Dedifferentiated amniotic fluid mesenchymal stem cell (primary cell): ENCODE data around the gene NXT1.
A peak's percentile ranks its signal among the peaks of the same experiment; 100 is the strongest.

Experiments used
- DNase-seq: peaks from one replicate; pipeline ENCODE4 v3.0.0-alpha.2; 2016; ENCODE audit errors: extremely low spot score

NXT1 gene

GRCh38 chr20:23360531-23360930 is 9.9 kb downstream of the NXT1 start:
- no peak for DNase-seq

DNA sequence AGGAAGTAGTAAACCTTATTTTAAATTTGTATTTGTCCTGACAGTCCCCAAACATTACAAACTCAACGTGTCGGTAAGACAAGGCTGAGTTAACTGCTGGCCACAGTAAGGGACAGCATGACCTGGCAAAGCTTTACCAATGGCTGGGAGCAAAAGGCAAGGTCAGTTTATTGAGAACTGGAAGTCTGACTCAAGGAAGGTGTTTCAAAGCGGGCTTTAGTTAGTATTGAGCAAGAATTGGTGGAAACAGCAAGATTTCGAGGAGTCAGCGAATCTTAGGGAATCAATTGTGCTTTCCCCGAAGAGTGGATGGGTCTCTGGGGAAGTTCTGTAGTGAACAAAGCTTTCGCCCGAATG is 10.5 kb downstream of the NXT1 start:
- DNase-seq, result no peak

DNA sequence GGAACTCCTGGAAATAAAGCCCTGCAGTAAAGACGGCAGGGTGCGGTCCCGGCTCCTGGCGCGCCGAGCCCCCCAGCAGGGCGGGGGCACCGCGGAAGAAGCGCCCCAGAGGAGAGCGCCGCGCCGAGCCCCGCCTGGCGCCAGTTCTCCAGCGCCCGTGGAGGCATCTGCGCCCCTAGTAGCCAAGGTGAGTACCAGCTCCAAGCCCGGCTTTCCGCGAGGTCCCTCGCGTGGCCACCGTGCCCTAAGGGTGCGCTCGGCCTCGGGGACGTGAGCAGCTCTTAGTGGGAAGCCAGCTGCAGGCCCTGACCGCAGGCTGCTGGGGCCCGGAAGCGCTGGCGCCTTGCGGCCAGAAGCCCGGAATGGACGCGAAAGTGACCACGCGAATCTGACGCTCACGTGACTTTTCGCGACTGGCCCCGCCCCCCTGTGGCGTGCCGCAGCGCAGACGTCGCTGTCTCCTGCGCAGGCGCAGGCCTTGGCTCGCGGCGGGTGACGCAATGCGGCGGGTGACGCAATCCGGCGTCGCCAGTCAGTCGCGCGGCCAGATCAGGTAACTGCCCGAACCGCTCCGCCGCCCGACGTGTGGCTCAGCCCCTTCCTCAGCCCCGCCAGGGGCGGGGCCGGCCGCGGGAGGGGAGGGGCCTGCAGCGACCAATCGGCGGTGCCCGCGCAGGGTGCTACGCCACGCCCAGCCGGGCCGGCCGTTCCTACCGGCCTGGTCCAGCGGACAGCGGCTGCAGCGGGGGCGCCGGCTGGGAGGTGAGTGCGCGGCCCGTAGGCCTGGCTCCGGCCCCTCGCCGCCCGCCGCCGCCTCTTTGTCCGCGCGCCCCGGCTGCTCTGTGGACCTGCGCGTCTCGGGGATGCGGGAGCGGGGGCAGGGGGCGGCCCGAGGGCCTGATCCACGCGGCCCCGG is 11.1 kb downstream of the NXT1 start, which contains the start of gene GZF1:
GZF1 (plus strand) TSS at position 707 of the 916 bp plus-strand sequence. CDS start 2,202 bp downstream, outside the sequence.
- DNase-seq, result peak; percentile 95

DNA sequence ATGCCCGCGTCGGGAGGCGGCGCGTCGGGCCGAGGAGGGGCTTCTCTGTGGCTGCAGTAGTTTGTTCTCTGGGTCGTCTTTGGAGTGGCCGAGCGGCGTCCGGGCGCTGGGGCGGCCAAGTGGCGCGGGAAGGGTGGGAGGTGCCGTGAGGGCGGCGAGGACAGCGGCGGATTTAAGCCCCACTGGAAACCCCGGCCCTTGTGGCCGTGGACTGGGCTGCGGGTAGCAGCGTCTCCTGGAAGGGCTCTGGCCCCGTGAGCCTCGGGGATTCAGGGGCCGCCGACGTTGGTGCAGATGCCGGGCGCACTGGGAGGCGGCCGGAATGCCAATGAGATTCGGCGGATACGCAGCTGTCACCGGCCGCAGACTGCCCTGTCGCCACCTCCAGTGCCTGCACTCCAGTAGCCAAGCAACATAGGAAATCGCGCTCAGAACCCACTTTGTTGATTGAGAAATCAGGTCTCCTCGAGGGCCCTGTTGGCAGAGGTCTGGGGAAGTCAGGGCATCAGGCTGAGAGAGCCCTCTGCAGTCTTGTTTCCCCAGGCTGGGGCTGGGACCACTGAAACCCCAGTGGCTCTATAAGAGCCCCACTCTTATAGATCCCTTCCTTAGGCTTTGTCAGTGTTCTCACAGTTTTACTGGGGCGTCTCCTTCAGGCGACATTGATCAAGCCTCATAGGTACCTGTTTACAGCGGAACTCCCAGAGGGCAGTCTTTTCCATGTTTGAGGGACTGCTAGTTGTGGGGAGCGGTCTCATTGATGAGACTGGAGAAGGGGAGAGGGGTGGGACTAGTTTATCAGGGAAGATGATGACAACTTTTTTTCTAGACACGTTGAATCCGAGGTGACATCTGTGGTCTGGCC is 12.0 kb downstream of the NXT1 start:
- DNase-seq, result peak; percentile 22

DNA sequence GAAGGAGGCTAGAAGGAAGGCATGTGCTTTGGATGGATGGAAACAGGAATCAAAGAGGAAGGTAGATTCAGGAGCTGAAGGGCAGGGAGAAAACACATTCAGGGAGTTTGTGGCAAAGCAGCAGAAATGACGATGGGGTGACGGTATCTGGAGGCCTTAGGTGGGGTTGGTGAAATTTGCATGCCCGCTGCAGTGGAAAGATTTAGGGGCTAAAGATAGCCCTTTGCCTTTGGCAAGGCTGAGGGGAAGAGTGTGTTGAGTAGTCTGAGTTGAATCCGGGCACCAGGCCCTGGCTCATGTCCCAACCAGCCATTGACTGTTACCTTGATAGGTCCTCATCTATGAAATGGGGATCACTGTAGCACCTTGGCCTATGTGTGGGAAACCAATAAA is 12.7 kb downstream of the NXT1 start:
- no peak for DNase-seq

DNA sequence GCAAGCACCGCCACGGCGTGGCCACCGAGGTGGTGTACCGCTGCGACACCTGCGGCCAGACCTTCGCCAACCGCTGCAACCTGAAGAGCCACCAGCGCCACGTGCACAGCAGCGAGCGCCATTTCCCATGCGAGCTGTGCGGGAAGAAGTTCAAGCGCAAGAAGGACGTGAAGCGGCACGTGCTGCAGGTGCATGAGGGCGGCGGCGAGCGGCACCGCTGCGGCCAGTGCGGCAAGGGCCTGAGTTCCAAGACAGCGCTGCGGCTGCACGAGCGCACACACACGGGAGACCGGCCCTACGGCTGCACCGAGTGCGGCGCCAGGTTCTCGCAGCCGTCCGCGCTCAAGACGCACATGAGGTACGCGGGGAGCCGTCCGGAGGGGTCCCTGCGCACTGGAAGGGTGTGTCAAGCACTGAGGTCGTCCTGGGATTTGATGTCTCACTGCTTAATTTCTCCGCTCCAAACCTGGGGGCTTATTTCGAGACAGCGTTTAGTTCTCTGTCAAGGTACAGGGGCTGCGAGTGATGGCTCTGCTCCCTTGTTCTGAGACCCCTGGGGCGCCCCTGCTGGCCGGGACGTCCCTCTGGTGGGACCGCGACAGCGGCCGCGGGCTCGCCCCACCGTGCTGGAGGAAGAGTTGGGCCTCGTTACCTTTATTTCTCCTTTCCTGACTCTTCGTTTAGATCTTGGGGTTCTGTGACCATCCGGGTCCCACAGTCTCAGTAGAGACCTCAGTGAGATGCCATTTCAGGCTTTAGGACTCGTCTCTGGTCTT is 15.0 kb downstream of the NXT1 start:
- no peak for DNase-seq

DNA sequence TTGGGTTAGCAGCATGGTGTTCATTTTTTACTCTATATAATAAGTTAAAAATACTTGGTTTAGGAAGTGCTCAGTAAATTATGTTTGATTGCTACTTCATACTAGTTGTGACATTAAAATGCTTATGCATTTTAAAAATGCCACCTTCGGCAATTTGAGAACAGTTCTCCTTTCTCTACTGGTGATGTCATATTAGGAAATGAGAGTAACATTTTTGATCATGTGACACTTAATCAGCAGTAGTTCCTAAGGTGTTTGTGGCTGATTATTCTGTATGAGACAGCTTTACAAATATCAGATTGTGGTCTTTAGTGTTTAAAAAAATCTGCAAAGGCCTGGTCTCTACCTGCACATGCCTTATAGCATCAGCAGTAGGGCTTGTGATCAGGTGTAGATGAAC is 15.8 kb downstream of the NXT1 start:
- no peak for DNase-seq

DNA sequence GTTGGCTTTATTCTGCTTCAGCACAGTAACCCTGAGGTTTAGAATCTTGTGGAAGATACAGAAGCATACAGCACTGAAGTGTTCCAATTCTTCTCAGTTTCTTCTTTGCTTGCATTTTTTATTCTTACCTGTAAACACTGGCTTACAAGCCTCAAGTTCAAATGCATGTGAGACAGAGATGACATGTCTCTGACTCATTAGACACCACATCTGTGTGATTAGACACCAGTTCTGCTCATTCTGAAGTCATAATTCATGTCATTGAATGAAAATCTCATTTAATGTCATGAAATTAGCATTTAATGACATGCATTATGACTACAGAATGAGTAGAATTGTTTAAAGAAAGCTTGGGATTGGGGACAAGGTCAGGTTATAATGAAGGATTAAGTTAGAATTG is 17.2 kb downstream of the NXT1 start:
- DNase-seq, result no peak

DNA sequence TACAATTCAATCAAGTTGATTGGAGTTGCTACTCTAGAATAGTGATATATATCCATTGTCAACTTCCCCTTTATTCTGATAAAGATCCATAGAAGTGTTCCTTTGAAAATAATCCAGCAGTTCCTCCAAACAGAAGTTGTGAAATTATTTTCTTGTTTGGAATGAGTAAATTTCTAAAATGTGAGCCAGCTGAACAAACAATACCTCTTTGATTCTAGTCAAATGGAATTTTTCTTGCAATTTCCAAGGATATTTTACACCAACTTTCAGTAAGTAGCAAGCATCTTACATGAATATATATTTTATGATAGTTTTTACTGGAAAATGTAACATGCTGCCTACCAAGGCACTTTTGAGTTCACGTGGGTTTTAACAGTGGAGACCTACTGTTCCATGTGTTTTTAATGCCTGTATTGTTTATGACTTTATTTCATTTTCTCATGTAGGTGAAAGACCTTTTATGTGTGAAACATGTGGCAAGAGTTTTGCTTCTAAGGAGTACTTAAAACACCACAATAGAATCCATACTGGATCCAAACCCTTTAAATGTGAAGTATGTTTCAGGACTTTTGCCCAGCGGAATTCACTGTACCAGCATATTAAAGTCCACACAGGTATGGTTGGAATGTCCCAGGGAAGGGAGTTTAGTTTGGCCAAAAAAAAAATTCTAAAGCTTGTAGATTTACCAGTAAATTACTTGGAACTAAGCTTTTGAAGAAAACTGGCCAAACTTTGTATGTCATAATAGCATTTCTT is 17.9 kb downstream of the NXT1 start:
- DNase-seq, result peak; percentile 50

DNA sequence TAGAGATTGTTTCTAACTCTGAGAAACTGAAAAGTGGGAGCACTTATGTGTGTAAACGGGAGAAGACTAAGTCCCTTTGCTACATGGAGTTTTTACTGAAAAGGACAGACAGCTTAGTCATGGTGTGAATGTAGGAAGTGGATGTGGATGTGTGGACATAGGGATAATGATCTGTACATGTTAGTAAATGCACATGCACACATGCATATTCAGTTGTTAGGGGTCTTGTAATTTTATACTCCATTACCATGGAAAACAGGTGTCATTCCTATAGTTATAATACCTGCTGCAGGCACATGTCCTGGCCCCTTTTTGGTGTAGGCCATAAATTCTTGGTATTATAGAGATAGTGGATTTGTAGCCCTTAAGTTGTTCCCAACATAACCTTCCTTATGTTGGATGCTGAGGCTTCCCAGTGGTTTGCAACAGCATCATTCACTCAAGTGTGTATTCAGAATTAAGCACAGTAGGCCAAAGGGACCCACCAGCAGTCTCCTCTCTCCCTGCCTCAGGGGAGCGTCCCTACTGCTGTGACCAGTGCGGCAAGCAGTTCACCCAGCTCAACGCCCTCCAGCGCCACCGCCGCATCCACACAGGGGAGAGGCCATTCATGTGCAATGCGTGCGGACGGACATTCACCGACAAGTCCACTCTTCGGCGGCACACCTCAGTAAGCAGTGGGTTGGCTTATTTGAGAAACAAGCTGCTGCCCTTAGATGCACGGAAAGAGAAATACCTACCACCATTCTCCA is 18.7 kb downstream of the NXT1 start:
- no peak for DNase-seq

GRCh38 chr20:23370274-23370673 is 19.7 kb downstream of the NXT1 start:
- no peak for DNase-seq

GRCh38 chr20:23370873-23371272 is 20.3 kb downstream of the NXT1 start:
- DNase-seq, result no peak

DNA sequence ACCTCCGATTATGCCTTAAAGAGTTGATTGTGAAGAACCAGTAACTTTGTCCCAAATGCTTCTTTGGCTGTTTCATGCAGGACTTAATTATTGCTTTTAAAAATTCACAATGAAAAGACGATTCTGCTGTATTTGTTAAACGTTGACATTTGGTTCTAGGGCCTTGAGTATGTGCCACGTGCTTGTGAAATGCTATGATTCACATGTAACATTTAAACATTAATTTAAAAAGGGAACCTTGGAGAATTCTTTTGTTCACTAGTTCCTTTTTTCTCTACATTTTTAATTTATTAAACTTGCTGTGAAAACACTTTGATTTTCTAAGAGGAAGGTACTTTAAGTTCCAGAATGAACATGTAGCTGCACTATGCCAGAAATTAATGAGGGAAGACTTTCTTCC is 20.9 kb downstream of the NXT1 start:
- no peak for DNase-seq

- DNase-seq, result no peak
Observed at GRCh38 chr20:23374441-23374840, 23.9 kb downstream of the NXT1 start.

DNA sequence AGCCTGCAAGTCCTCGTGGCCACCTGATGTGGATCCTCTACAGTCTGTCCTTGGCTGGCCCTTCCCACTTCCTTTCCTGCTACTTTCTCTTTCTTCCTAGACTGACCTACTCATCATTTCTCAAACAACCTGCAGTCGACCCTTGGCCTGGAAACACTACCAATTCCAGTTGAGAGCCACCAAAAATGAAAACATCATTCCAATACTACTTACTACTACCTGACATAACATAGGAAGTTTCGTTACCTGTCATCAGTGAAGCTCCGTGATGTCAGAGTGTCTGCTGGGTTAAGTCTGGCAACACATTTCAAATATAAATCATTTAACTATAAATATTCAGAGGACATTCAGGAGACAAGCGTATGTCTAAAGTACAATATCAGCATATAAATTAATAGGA is 25.2 kb downstream of the NXT1 start:
- no peak for DNase-seq

DNA sequence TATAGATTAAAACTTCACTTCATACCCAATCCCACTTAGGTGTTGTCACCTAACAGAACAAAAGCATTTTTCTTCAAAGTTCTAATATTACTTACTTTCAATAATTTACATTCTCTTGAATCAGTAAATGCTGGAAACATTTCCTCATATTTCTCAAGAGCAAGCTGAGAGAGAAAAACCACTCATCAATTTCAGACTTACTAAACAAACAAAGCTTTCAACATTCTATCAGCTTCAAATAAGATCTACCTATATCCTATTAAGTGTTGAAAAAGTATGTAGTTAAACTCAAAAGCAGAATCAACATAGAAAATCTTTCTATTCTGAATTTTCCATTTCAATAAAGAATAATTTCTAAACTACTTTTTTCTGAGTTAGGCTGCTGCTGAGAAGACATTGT is 29.2 kb downstream of the NXT1 start:
- DNase-seq, result no peak

- no peak for DNase-seq
Observed at GRCh38 chr20:23381876-23382275, 31.3 kb downstream of the NXT1 start.

- no peak for DNase-seq
Observed at GRCh38 chr20:23386304-23387117, 35.9 kb downstream of the NXT1 start.

DNA sequence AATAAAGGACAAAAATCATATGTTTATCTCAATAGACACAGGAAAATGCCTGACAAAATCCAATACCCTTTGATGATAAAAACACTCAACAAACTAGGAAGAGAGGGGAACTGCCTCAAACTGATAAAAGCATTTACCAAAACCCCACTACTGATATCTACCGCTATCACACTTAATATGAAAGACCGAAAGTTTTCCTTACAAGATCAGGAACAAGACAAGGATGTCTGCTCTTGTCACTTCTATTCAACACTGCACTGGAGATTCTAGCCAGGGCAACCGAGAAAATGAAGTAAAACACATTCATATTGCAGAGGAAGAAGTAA is 36.5 kb downstream of the NXT1 start:
- no peak for DNase-seq
